NCI-H1436 (cell line): ENCODE measurements around the gene SDHA.
"Not testable (repeated sequence)": the region's sequence is repeated elsewhere in the genome, so short reads cannot be mapped to it uniquely, and the experiment has no call there.

Experiments
- DNase-seq: peaks from one replicate; lab custom pipeline; 2025; lab: John Stamatoyannopoulos, UW

Gene SDHA

GRCh38 chr5:300691-301435 lies 82.7 kb downstream of the SDHA start:
- DNase-seq, result not testable (repeated sequence)

- DNase-seq, result peak; percentile 75
These were observed 84.3 kb downstream of the SDHA start for GRCh38 chr5:302416-302815.

GRCh38 chr5:302966-303365 lies 84.8 kb downstream of the SDHA start:
- no peak for DNase-seq

- not testable (repeated sequence) for DNase-seq
These were observed 85.6 kb downstream of the SDHA start for GRCh38 chr5:303741-304140.

GRCh38 chr5:305050-305449 lies 86.9 kb downstream of the SDHA start:
- DNase-seq, result no peak

GRCh38 chr5:305459-305858 lies 87.3 kb downstream of the SDHA start:
- no peak for DNase-seq

GRCh38 chr5:306011-306805 lies 88.1 kb downstream of the SDHA start:
- no peak for DNase-seq
